ENCODE data around the gene CYTH1. TPM values are rescaled to one million over a fixed set of nuclear protein-coding genes. Genes with fewer than 3 reads are reported as not detected.

CYTH1 gene
- total RNA-seq, 2 donors from 2014 or later, result 54.6 to 68.9 TPM

DNA sequence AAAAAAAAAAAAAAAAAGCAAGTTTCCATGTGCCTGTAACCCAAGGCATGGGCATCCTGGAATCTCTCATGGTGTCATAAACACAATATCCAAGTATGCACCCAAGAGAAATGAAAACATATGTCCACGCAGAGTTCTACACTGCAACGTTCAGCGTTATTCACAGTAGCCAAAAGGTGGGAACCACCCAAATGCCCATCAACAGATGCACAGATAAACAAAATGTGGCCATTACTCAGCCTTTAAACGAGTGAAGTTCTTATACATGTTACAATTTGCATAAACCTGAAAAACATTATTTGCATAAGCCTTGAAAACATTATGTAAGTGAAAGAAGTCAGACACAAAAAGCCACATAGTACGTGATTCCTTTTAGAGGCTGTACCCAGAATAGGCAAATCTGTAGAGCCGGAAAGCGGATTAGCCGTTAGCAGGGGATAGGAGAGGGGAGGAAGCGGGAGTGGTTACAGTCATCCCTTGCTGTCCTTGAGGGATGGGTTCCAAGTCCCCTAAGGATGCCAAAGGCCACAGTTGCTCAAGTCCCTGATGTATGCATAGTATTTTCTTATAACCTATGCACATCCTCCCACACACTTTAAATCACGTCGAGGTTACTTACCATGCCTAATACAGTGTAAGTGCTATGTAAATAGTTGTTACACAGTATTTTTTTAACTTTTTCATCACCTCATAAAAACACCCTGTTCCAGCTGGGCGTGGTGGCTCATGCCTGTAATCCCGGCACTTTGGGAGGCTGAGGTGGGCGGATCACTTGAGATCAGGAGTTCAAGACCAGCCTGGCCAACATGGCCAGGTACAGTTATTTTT lies 157.5 kb downstream of the CYTH1 start:
- TF ChIP-seq, protein P1, sequence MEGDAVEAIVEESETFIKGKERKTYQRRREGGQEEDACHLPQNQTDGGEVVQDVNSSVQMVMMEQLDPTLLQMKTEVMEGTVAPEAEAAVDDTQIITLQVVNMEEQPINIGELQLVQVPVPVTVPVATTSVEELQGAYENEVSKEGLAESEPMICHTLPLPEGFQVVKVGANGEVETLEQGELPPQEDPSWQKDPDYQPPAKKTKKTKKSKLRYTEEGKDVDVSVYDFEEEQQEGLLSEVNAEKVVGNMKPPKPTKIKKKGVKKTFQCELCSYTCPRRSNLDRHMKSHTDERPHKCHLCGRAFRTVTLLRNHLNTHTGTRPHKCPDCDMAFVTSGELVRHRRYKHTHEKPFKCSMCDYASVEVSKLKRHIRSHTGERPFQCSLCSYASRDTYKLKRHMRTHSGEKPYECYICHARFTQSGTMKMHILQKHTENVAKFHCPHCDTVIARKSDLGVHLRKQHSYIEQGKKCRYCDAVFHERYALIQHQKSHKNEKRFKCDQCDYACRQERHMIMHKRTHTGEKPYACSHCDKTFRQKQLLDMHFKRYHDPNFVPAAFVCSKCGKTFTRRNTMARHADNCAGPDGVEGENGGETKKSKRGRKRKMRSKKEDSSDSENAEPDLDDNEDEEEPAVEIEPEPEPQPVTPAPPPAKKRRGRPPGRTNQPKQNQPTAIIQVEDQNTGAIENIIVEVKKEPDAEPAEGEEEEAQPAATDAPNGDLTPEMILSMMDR (IDR thresholded peaks at IDR 0.05), result no peak
- Histone ChIP-seq H3K27ac (no peak overlapping the region), H3K9ac (ENCODE audit: low read depth in 2 of 2, low read length in 2 of 2) (no peak overlapping the region), H3K27me3 (no peaks in the 10 kb centered on the region), H3K4me3 (no peak overlapping the region), H3K36me3 (no peaks in the 10 kb centered on the region), H3K9me3 (no peaks in the 10 kb centered on the region), H3K4me1 (no peaks in the 10 kb centered on the region)
- DNase-seq, result no peak
- intact Hi-C loops (cut with DNase I), result no loop called here

Other genes with a start within 250 kb of the CYTH1 start
- under 1 TPM; 0.05 to 0.19 TPM for gene DNAH17, start 204.9 kb downstream of the CYTH1 start, total RNA-seq
- 10 to 100 TPM; 27.4 to 32.6 TPM for gene USP36, start 58.5 kb upstream of the CYTH1 start, total RNA-seq
- gene CEP295NL, start 120.9 kb upstream of the CYTH1 start, total RNA-seq, result under 1 TPM; 0.72 to 0.82 TPM
- gene TIMP2, start 143.1 kb upstream of the CYTH1 start, total RNA-seq, result 10 to 100 TPM; 42.8 to 86.1 TPM
- 100 to 1,000 TPM; 635 to 674 TPM for gene LGALS3BP, start 197.7 kb upstream of the CYTH1 start, total RNA-seq
- gene CANT1, start 227.5 kb upstream of the CYTH1 start, total RNA-seq, result 100 to 1,000 TPM; 247 to 390 TPM
- gene C1QTNF1, start 241.9 kb upstream of the CYTH1 start, total RNA-seq, result 10 to 100 TPM; 10.4 to 12.1 TPM

Measured in colonic mucosa (tissue), 4 donors.